Spleen (tissue), 3 donors: Measurements from ENCODE around the gene ADAP1.

Source experiments
- POLR2A ChIP-seq, 3 donors: fragments of 450-650 bp; IDR thresholded peaks; one replicate each; pipeline ENCODE4 v1.5.1; 2017; ENCODE audit warnings: antibody characterized with exemption in 3 of 3, mild to moderate bottlenecking in 1 of 3
- POLR2AphosphoS5 ChIP-seq, 3 donors: sonication (generic); formaldehyde crosslinking; IDR thresholded peaks; one replicate each; pipeline ENCODE4 v1.5.1; 2017; ENCODE audit warnings: antibody characterized with exemption in 3 of 3

- no peak for TF ChIP-seq POLR2AphosphoS5 (IDR thresholded peaks at IDR 0.05)
- no peak for TF ChIP-seq POLR2A (IDR thresholded peaks at IDR 0.05)
Observed at GRCh38 chr7:910931-911431, 43.5 kb downstream of the ADAP1 start.
